Neural progenitor cell (in vitro differentiated cells): ENCODE measurements around the gene PLVAP. TPM values are rescaled to one million over a fixed set of nuclear protein-coding genes. Genes with fewer than 3 reads are reported as not detected.

Source experiments
- DNase-seq: peaks from one replicate; pipeline ENCODE4 v3.0.0-alpha.2; 2016; ENCODE audit warnings: low spot score
- H2AFZ ChIP-seq: fragments of 200-600 bp; sonication (generic); replicated peaks from 2 replicates; pipeline ENCODE4 v1.6.1; 2016; ENCODE audit warnings: antibody characterized with exemption
- H3F3A ChIP-seq: fragments of 200-600 bp; sonication (generic); 2 replicates; pipeline ENCODE4 v1.6.1; 2016; ENCODE audit warnings: antibody characterized with exemption, low read depth
- H3K27ac ChIP-seq: fragments of 200-600 bp; sonication (generic); 2 replicates; pipeline ENCODE4 v1.5.1; 2016; ENCODE audit warnings: mild to moderate bottlenecking
- H3K27me3 ChIP-seq: fragments of 200-600 bp; sonication (generic); 2 replicates; pipeline ENCODE4 v1.6.1; 2016; ENCODE audit warnings: mild to moderate bottlenecking, moderate library complexity
- H3K36me3 ChIP-seq: fragments of 200-600 bp; sonication (generic); 2 replicates; pipeline ENCODE4 v1.5.1; 2016
- H3K4me1 ChIP-seq: fragments of 200-600 bp; sonication (generic); 2 replicates; pipeline ENCODE4 v1.6.1; 2016; ENCODE audit warnings: mixed run types
- H3K4me2 ChIP-seq: fragments of 200-600 bp; sonication (generic); 2 replicates; pipeline ENCODE4 v1.6.1; 2016
- H3K4me3 ChIP-seq: fragments of 200-600 bp; sonication (generic); 2 replicates; pipeline ENCODE4 v1.5.1; 2016
- H3K79me2 ChIP-seq: fragments of 200-600 bp; sonication (generic); 2 replicates; pipeline ENCODE4 v1.6.1; 2016; ENCODE audit warnings: low read depth
- H3K9ac ChIP-seq: fragments of 200-600 bp; sonication (generic); 2 replicates; pipeline ENCODE4 v1.6.1; 2016
- H3K9me3 ChIP-seq: fragments of 200-600 bp; sonication (generic); 2 replicates; pipeline ENCODE4 v1.5.1; 2016; ENCODE audit warnings: low read depth
- H4K20me1 ChIP-seq: fragments of 200-600 bp; sonication (generic); 2 replicates; pipeline ENCODE4 v1.6.1; 2016; ENCODE audit warnings: low read depth
- H3K27ac Mint-ChIP-seq: 3 replicates; pipeline ENCODE4 v1.8.0; 2021; ENCODE audit warnings: mixed read lengths
- H3K27me3 Mint-ChIP-seq: 2 replicates; pipeline ENCODE4 v1.8.0; 2022; ENCODE audit warnings: low read depth, mild to moderate bottlenecking, inconsistent platforms, moderate library complexity, mixed read lengths; ENCODE audit not compliant: insufficient read depth
- H3K36me3 Mint-ChIP-seq: 3 replicates; pipeline ENCODE4 v1.8.0; 2021; ENCODE audit warnings: mixed read lengths
- H3K4me1 Mint-ChIP-seq: 3 replicates; pipeline ENCODE4 v1.8.0; 2021; ENCODE audit warnings: mixed read lengths
- H3K4me3 Mint-ChIP-seq: 3 replicates; pipeline ENCODE4 v1.8.0; 2021; ENCODE audit warnings: mild to moderate bottlenecking, moderate library complexity, mixed read lengths
- H3K9me3 Mint-ChIP-seq: 3 replicates; pipeline ENCODE4 v1.8.0; 2020; ENCODE audit warnings: mixed read lengths
- EZH2 ChIP-seq: fragments of 200-600 bp; sonication (generic); IDR thresholded peaks from 2 replicates; pipeline ENCODE4 v1.6.1; 2017; ENCODE audit warnings: antibody characterized with exemption, mild to moderate bottlenecking, moderate library complexity
- EZH2phosphoT487 ChIP-seq: fragments of 200-600 bp; sonication (generic); IDR thresholded peaks from 2 replicates; pipeline ENCODE4 v1.6.1; 2017; ENCODE audit warnings: antibody characterized with exemption
- total RNA-seq: library from RNA; depleted of rRNA; stranded (reverse); fragments of >200 nt; gene quantifications from 2 replicates; pipeline ENCODE4 v1.2.3, GENCODE V29; 2015; ENCODE audit warnings: low replicate concordance
- TF ChIP-seq, protein P1 (sequence below): fragments of 200-600 bp; sonication (generic); IDR thresholded peaks from 2 replicates; pipeline ENCODE4 v1.5.1; 2017; ENCODE audit warnings: antibody characterized with exemption, mild to moderate bottlenecking

Gene PLVAP
- total RNA-seq, 1 donor from 2014 or later = 0.11 TPM

- Mint-ChIP-seq H3K9me3 (no peaks in the 10 kb centered on the region), H3K4me1 (peaks cover 40% of the 10 kb centered on the region), H3K27ac (no peak overlapping the region), H3K4me3 (peak overlapping the region; percentile 77), H3K27me3 (peaks cover 5% of the 10 kb centered on the region), H3K36me3 (no peaks in the 10 kb centered on the region)
- Histone ChIP-seq H3K4me2 (no peak overlapping the region), H3K9me3 (no peaks in the 10 kb centered on the region), H3K27me3 (no peaks in the 10 kb centered on the region), H3K79me2 (peaks cover 15% of the 10 kb centered on the region), H4K20me1 (peaks cover 7% of the 10 kb centered on the region), H3K36me3 (no peaks in the 10 kb centered on the region), H2AFZ (no peak overlapping the region), H3F3A (peaks cover 43% of the 10 kb centered on the region), H3K4me3 (no peak overlapping the region), H3K27ac (peak overlapping the region; percentile 40), H3K4me1 (peaks cover 19% of the 10 kb centered on the region), H3K9ac (no peak overlapping the region)
- DNase-seq = no peak
- TF ChIP-seq, protein P1, sequence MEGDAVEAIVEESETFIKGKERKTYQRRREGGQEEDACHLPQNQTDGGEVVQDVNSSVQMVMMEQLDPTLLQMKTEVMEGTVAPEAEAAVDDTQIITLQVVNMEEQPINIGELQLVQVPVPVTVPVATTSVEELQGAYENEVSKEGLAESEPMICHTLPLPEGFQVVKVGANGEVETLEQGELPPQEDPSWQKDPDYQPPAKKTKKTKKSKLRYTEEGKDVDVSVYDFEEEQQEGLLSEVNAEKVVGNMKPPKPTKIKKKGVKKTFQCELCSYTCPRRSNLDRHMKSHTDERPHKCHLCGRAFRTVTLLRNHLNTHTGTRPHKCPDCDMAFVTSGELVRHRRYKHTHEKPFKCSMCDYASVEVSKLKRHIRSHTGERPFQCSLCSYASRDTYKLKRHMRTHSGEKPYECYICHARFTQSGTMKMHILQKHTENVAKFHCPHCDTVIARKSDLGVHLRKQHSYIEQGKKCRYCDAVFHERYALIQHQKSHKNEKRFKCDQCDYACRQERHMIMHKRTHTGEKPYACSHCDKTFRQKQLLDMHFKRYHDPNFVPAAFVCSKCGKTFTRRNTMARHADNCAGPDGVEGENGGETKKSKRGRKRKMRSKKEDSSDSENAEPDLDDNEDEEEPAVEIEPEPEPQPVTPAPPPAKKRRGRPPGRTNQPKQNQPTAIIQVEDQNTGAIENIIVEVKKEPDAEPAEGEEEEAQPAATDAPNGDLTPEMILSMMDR = no peak
- TF ChIP-seq EZH2phosphoT487 (no peak), EZH2 (no peak)
These were observed 29.1 kb upstream of the PLVAP start for GRCh38 chr19:17406046-17406886.

DNA sequence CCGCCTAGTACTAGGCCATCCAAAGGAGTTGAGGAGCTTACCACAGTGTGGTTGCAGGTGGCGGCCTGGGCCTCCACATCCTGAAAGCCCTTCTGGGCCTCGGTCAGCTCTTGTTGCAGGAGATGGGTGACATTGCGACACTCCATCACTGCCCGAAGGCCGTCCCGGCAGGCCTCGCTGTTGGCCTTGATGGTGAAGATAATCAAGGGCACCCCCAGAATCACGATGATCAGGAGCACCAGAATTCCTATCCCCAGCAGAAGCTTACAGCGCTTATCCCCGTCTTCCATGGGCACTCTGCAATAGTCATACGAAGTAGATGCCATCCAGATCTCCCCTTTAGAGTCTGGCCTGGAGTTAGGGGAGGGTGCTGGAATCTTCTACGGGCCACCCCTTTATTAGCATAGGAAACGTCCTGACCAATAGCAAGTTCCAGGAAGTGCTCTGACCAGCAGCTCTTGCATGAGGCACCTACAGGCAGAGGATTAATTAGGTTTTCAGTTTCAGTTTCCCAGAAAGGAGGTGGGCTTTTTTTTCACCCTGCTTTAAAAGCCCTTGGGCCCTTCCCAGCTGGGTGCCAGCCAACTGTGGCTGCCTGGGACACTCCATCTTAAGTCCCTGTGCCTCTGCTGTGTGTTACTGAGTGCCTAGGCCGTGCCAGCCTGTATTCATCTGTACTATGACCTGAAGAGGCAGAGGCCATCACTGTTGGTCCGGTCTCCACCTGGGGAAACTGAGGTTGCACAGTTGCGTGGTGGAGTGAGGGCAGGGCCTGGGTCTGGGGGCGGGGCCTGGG is 28.3 kb upstream of the PLVAP start, which contains the start of gene BST2:
Gene BST2 (minus strand): TSS at position 381 of the 796 bp plus-strand sequence. CDS start 55 bp downstream, at position 326.
- peaks cover 43% of the 10 kb centered on the region for H3F3A ChIP-seq
- TF ChIP-seq EZH2phosphoT487 = no peak
- no peaks in the 10 kb centered on the region for H3K9me3 Mint-ChIP-seq
- H3K4me1 Mint-ChIP-seq = peaks cover 40% of the 10 kb centered on the region
- no peak within 1 kb of the TSS for H2AFZ ChIP-seq
- H3K27me3 ChIP-seq = no peaks in the 10 kb centered on the region
- H3K79me2 ChIP-seq = peaks cover 15% of the 10 kb centered on the region
- H3K9me3 ChIP-seq = no peaks in the 10 kb centered on the region
- H4K20me1 ChIP-seq = peaks cover 7% of the 10 kb centered on the region
- peak within 1 kb of the TSS; percentile 61 for H3K4me3 ChIP-seq
- peaks cover 5% of the 10 kb centered on the region for H3K27me3 Mint-ChIP-seq
- no peaks in the 10 kb centered on the region for H3K36me3 Mint-ChIP-seq
- H3K27ac ChIP-seq = peak within 1 kb of the TSS; percentile 89
- H3K36me3 ChIP-seq = no peaks in the 10 kb centered on the region
- H3K4me3 Mint-ChIP-seq = peak within 1 kb of the TSS; percentile 86
- H3K4me2 ChIP-seq = peak within 1 kb of the TSS; percentile 90
- H3K9ac ChIP-seq = no peak within 1 kb of the TSS
- DNase-seq = peak; percentile 53
- peaks cover 19% of the 10 kb centered on the region for H3K4me1 ChIP-seq
- H3K27ac Mint-ChIP-seq = peak within 1 kb of the TSS; percentile 57

DNA sequence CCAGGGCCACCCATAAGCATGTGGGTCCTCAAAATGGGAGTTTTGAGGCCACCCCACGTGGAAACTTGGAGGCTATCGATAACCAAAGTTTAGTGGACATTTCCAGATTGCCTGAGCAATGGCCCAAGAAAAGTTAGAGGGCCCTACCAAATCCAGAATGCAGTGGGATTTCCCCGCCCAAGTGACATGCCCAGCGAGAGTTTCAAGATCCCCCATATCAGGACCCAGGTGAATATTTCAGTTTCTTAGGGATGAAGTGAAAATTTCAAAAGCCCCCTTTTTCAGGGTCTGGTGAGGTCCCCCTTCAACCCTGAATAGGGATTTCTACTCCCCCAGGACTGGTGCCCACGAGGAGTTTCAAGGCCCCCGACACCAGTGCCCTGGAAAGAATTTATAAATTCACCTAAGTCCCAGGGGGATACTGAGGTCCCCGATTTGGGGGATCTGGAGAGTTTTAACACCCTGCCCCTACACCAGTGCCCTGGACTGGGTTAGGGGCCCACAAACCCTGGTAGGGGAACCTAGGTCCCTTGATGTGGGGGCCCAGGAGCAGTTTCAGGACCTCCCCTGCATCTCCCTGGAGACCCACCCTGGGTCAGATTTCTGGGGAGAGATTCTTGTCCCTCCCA is 27.6 kb upstream of the PLVAP start:
- no peak overlapping the region for H3K9ac ChIP-seq
- Mint-ChIP-seq H3K27ac (peak overlapping the region; percentile 29), H3K9me3 (no peaks in the 10 kb centered on the region), H3K4me3 (peak overlapping the region; percentile 86), H3K4me1 (peaks cover 40% of the 10 kb centered on the region), H3K36me3 (no peaks in the 10 kb centered on the region), H3K27me3 (peaks cover 5% of the 10 kb centered on the region)
- DNase-seq = no peak
- peak overlapping the region; percentile 90 for H3K4me2 ChIP-seq
- H3K27ac ChIP-seq = peak overlapping the region; percentile 89
- peak overlapping the region; percentile 61 for H3K4me3 ChIP-seq
- no peaks in the 10 kb centered on the region for H3K27me3 ChIP-seq
- H3K9me3 ChIP-seq = no peaks in the 10 kb centered on the region
- peaks cover 15% of the 10 kb centered on the region for H3K79me2 ChIP-seq
- peaks cover 19% of the 10 kb centered on the region for H3K4me1 ChIP-seq
- H2AFZ ChIP-seq = no peak overlapping the region
- no peak for TF ChIP-seq EZH2
- TF ChIP-seq EZH2phosphoT487 = no peak
- TF ChIP-seq, protein P1 = no peak
- no peaks in the 10 kb centered on the region for H3K36me3 ChIP-seq
- peaks cover 43% of the 10 kb centered on the region for H3F3A ChIP-seq
- H4K20me1 ChIP-seq = peaks cover 7% of the 10 kb centered on the region
